GM18861 (cell line): ENCODE data around the gene GPR39.

Experiments used
- ATAC-seq: cut with Tn5 transposase; IDR thresholded peaks from one replicate; pipeline ENCODE4 v1.9.1; 2021; ENCODE audit not compliant: unreplicated experiment

Gene GPR39

GRCh38 chr2:132633635-132634034 is 217.0 kb downstream of the GPR39 start:
- ATAC-seq = no peak

GRCh38 chr2:132636346-132636745 is 219.7 kb downstream of the GPR39 start:
- ATAC-seq = no peak

GRCh38 chr2:132638313-132639040 is 221.9 kb downstream of the GPR39 start:
- no peak for ATAC-seq

- ATAC-seq = no peak
Observed at GRCh38 chr2:132640116-132640515, 223.5 kb downstream of the GPR39 start.

GRCh38 chr2:132641819-132642218 is 225.2 kb downstream of the GPR39 start:
- ATAC-seq = no peak

- no peak for ATAC-seq
Observed at GRCh38 chr2:132642415-132642814, 225.8 kb downstream of the GPR39 start.

- no peak for ATAC-seq
Observed at GRCh38 chr2:132645176-132645575, 228.6 kb downstream of the GPR39 start.

- ATAC-seq = peak; percentile 62
Observed at GRCh38 chr2:132645722-132646539, 229.3 kb downstream of the GPR39 start.

- no peak for ATAC-seq
Observed at GRCh38 chr2:132646540-132647108, 230.0 kb downstream of the GPR39 start.

GRCh38 chr2:132651115-132652045 is 234.8 kb downstream of the GPR39 start:
- ATAC-seq = no peak

- no peak for ATAC-seq
Observed at GRCh38 chr2:132652474-132652873, 235.9 kb downstream of the GPR39 start.

- no peak for ATAC-seq
Observed at GRCh38 chr2:132654335-132654734, 237.7 kb downstream of the GPR39 start.

GRCh38 chr2:132654968-132655367 is 238.4 kb downstream of the GPR39 start:
- ATAC-seq = no peak

- ATAC-seq = no peak
Observed at GRCh38 chr2:132656266-132656975, 239.8 kb downstream of the GPR39 start.

GRCh38 chr2:132659331-132659730 is 242.7 kb downstream of the GPR39 start:
- ATAC-seq = no peak

GRCh38 chr2:132662732-132663131 is 246.1 kb downstream of the GPR39 start:
- no peak for ATAC-seq

GRCh38 chr2:132664096-132664495 is 247.5 kb downstream of the GPR39 start:
- no peak for ATAC-seq

GRCh38 chr2:132665401-132666140 is 249.0 kb downstream of the GPR39 start:
- no peak for ATAC-seq

GRCh38 chr2:132667706-132668105 is 251.1 kb downstream of the GPR39 start:
- no peak for ATAC-seq
